ENCODE measurements around the gene WDR86.

- TF ChIP-seq, protein P1, sequence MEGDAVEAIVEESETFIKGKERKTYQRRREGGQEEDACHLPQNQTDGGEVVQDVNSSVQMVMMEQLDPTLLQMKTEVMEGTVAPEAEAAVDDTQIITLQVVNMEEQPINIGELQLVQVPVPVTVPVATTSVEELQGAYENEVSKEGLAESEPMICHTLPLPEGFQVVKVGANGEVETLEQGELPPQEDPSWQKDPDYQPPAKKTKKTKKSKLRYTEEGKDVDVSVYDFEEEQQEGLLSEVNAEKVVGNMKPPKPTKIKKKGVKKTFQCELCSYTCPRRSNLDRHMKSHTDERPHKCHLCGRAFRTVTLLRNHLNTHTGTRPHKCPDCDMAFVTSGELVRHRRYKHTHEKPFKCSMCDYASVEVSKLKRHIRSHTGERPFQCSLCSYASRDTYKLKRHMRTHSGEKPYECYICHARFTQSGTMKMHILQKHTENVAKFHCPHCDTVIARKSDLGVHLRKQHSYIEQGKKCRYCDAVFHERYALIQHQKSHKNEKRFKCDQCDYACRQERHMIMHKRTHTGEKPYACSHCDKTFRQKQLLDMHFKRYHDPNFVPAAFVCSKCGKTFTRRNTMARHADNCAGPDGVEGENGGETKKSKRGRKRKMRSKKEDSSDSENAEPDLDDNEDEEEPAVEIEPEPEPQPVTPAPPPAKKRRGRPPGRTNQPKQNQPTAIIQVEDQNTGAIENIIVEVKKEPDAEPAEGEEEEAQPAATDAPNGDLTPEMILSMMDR (IDR thresholded peaks at IDR 0.05; ENCODE audit: low read length) = no peak
- TF ChIP-seq EZH2 (optimal IDR thresholded peaks at IDR 0.05; ENCODE audit: low read depth, low read length) (no peak), EZH2phosphoT487 (IDR thresholded peaks at IDR 0.05; ENCODE audit: low read length) (no peak)
These were observed 3.4 kb upstream of the WDR86 start for GRCh38 chr7:151413241-151413640.

Data from MM.1S (cell line).